ENCODE measurements around the gene MINAR1.

The MINAR1 gene

GRCh38 chr15:79472446-79472845, 40.3 kb downstream of the MINAR1 start:
- no peak for DNase-seq

GRCh38 chr15:79474252-79474651, 42.1 kb downstream of the MINAR1 start:
- no peak for DNase-seq

GRCh38 chr15:79475306-79475705, 43.2 kb downstream of the MINAR1 start:
- no peak for DNase-seq

- no peak for DNase-seq
These were observed 46.0 kb downstream of the MINAR1 start for GRCh38 chr15:79478108-79478507.

GRCh38 chr15:79479616-79480015, 47.5 kb downstream of the MINAR1 start:
- DNase-seq = no peak

- no peak for DNase-seq
These were observed 49.7 kb downstream of the MINAR1 start for GRCh38 chr15:79481793-79482192.

Data from hippocampal formation (tissue), 2 donors.